ENCODE measurements around the gene JAZF1. TPM values are rescaled to one million over a fixed set of nuclear protein-coding genes. Genes with fewer than 3 reads are reported as not detected.

The JAZF1 gene
- total and polyA plus RNA-seq, 2 of the 8 experiments (the other 6 are each of a cell fraction or from before 2014, with no cell fraction given) = 2.6 to 21.8 TPM

DNA sequence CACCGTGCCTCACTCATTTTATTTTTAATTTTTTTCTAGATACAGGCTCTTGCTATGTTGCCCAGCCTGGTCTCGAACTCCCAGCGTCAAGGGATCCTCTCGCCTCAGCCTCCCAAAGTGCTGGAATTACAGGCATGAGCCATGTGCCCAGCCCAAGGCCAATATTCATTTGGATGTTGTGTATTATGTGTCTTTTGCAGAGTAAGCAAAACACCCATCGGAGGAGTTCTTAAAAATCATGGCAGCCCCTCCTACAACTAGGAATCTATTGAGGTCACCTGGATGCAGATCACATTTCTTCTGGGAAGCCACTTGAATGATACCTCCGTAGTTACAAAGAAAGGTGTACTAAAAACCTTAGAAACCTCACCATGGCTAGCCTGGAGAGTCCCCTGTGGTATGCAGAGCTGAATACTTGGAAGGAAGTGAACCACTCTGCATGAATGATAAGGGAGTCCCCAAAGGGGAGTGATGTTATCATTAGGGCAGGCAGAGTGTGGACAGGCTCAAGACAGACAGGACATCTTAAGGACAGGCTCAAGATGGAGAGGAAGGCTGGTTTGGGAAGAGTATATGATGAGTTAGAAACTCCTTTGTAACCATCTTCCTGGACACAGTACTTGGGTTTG, 254.9 kb downstream of the JAZF1 start:
- no peak overlapping the region for H2BK12ac ChIP-seq (ENCODE audit: low read depth, low read length)
- no peaks in the 10 kb centered on the region; the same call in 1 of the 2 replicates for H3K79me1 ChIP-seq (ENCODE audit: low read depth, low read length)
- H3K56ac ChIP-seq (replicated peaks; ENCODE audit: insufficient read length, low read depth, low read length) = no peak overlapping the region
- no peak overlapping the region for H2AFZ ChIP-seq (ENCODE audit: low read length)
- no peak overlapping the region for H2BK120ac ChIP-seq (replicated peaks; ENCODE audit: low read depth, low read length)
- ChIA-PET POLR2A (ENCODE audit: partially characterized antibody) (no interaction called here), CTCF (ENCODE audit: partially characterized antibody) (interaction anchor here (0.6 to 7.8 kb wide), 7 partner anchors 9 to 329 kb away, joined by 3 to 50 read pairs (median 3); no protein-coding TSS in a partner anchor)
- no peak overlapping the region for H3K4ac ChIP-seq (replicated peaks; ENCODE audit: insufficient read length, low read depth, low read length)
- no peaks in the 10 kb centered on the region for H4K20me1 ChIP-seq (replicated peaks in 1 of 2; ENCODE audit: control insufficient read depth in 1 of 2, insufficient read depth in 2 of 2, low read length in 2 of 2)
- H3K27ac ChIP-seq (ENCODE audit: low read depth, low read length) = no peak overlapping the region
- H3K36me3 ChIP-seq (ENCODE audit: control insufficient read depth in 2 of 4, insufficient read depth in 4 of 4, low read length in 3 of 4) = no peaks in the 10 kb centered on the region
- H2AK5ac ChIP-seq (ENCODE audit: low read depth, low read length) = no peak overlapping the region
- no peak overlapping the region for H3K4me3 ChIP-seq (ENCODE audit: extremely low read depth in 1 of 4, insufficient read depth in 2 of 4, low read depth in 3 of 4, low read length in 4 of 4)
- no peaks in the 10 kb centered on the region for H3K23me2 ChIP-seq (ENCODE audit: low read depth, low read length)
- 93% methylated on average over 6 of the region's 6 CpGs; no CpG with 5 or more reads in 1 of the 2 experiments for WGBS, 2 experiments (ENCODE audit: extremely low coverage in 1 of 2, insufficient coverage in 1 of 2, insufficient read length in 1 of 2, insufficient replicate concordance in 2 of 2, low coverage in 1 of 2, low lambda C conversion rate in 2 of 2, missing lambda C conversion rate in 1 of 2)
- no peak overlapping the region for H4K91ac ChIP-seq (replicated peaks; ENCODE audit: insufficient read length, low read length)
- H3K79me2 ChIP-seq (ENCODE audit: control insufficient read depth in 1 of 2, insufficient read depth in 2 of 2, low read length in 2 of 2) = no peaks in the 10 kb centered on the region
- no peak overlapping the region for H2BK15ac ChIP-seq (ENCODE audit: low read length)
- H3K9ac ChIP-seq (replicated peaks in 1 of 4; ENCODE audit: extremely low read depth in 1 of 4, low read depth in 3 of 4, low read length in 3 of 4) = no peak overlapping the region
- H3K23ac ChIP-seq (ENCODE audit: insufficient read length) = no peak overlapping the region
- no peak overlapping the region for H4K5ac ChIP-seq (ENCODE audit: insufficient read length, low read depth, low read length)
- FAIRE-seq = no peak
- no peak overlapping the region for H2BK5ac ChIP-seq (ENCODE audit: low read depth, low read length)
- H2BK20ac ChIP-seq (ENCODE audit: low read length) = no peak overlapping the region
- no peak overlapping the region for H4K8ac ChIP-seq (ENCODE audit: extremely low read depth, insufficient read depth, low read length)
- no peak overlapping the region for H3K18ac ChIP-seq (ENCODE audit: extremely low read depth, low read length)
- no peaks in the 10 kb centered on the region for H3K9me3 ChIP-seq (ENCODE audit: insufficient read depth in 2 of 2, low read depth in 1 of 2, low read length in 1 of 2)
- no peaks in the 10 kb centered on the region for H3K27me3 ChIP-seq (replicated peaks in 1 of 4; ENCODE audit: control insufficient read depth in 3 of 4, extremely low read depth in 1 of 4, insufficient read depth in 3 of 4, low read length in 3 of 4)
- no peak overlapping the region for H3K14ac ChIP-seq (ENCODE audit: insufficient read length)
- no peak for DNase-seq (ENCODE audit: low read depth in 1 of 2, low spot score in 2 of 2)
- H3K4me2 ChIP-seq (ENCODE audit: insufficient read depth in 1 of 2, low read depth in 2 of 2, low read length in 2 of 2) = no peak overlapping the region
- H3K4me1 ChIP-seq (replicated peaks in 1 of 4; ENCODE audit: control insufficient read depth in 3 of 4, insufficient read depth in 4 of 4, low read length in 3 of 4) = peaks cover 0 to 9% (median 5%) of the 10 kb centered on the region in 4 experiments; a peak in 5 of 7 replicates
- no peak for TF ChIP-seq SUZ12 (IDR thresholded peaks at IDR 0.05; ENCODE audit: low read length)
- no peak for TF ChIP-seq EP300 (IDR thresholded peaks at IDR 0.05; ENCODE audit: borderline replicate concordance in 1 of 2, low read depth in 2 of 2, low read length in 2 of 2)
- no peak for TF ChIP-seq SRF (IDR thresholded peaks at IDR 0.05; ENCODE audit: low read depth, low read length)
- TF ChIP-seq SIN3A (conservative IDR thresholded peaks at IDR 0.05 in 1 of 2, IDR thresholded peaks at IDR 0.05 in 1 of 2; ENCODE audit: low read depth in 1 of 2, low read length in 2 of 2) = no peak
- no peak for TF ChIP-seq SAP30 (IDR thresholded peaks at IDR 0.05; ENCODE audit: insufficient read depth, insufficient replicate concordance, low read length)
- no peak for TF ChIP-seq KDM4A (IDR thresholded peaks at IDR 0.05; ENCODE audit: low read depth, low read length, severe bottlenecking)
- no peak for TF ChIP-seq KDM1A (IDR thresholded peaks at IDR 0.05; ENCODE audit: borderline replicate concordance, low read length)
- no peak for TF ChIP-seq TBP (IDR thresholded peaks at IDR 0.05; ENCODE audit: low read depth, low read length)
- TF ChIP-seq FOSL1 (IDR thresholded peaks at IDR 0.05; ENCODE audit: insufficient read depth, low read depth, low read length) = no peak
- TF ChIP-seq RAD21 (IDR thresholded peaks at IDR 0.05 in 1 of 2, conservative IDR thresholded peaks at IDR 0.05 in 1 of 2; ENCODE audit: low read depth in 2 of 2, low read length in 2 of 2) = no peak
- TF ChIP-seq RBBP5 (IDR thresholded peaks at IDR 0.05; ENCODE audit: borderline replicate concordance, low read depth, low read length) = no peak
- TF ChIP-seq YY1 (IDR thresholded peaks at IDR 0.05; ENCODE audit: low read depth, low read length) = no peak

All from H1 (cell line).